ENCODE results near the gene DRC1.

The DRC1 gene

GRCh38 chr2:26449278-26450030 is 47.7 kb downstream of the DRC1 start:
- peak; percentile 47 for DNase-seq

- no peak for DNase-seq
Measured at GRCh38 chr2:26450031-26450635, 48.4 kb downstream of the DRC1 start.

- DNase-seq: no peak
Measured at GRCh38 chr2:26451700-26452099, 50.0 kb downstream of the DRC1 start.

- DNase-seq: no peak
Measured at GRCh38 chr2:26453421-26454329, 52.0 kb downstream of the DRC1 start.

- no peak for DNase-seq
Measured at GRCh38 chr2:26454561-26455001, 52.9 kb downstream of the DRC1 start.

- no peak for DNase-seq
Measured at GRCh38 chr2:26455037-26455669, 53.4 kb downstream of the DRC1 start.

- DNase-seq: no peak
Measured at GRCh38 chr2:26455670-26456439, 54.1 kb downstream of the DRC1 start.

- DNase-seq: no peak
Measured at GRCh38 chr2:26456440-26457250, 54.9 kb downstream of the DRC1 start.

- DNase-seq: no peak
Measured at GRCh38 chr2:26457251-26457666, 55.5 kb downstream of the DRC1 start.

GRCh38 chr2:26457695-26458364 is 56.1 kb downstream of the DRC1 start:
- DNase-seq: no peak

GRCh38 chr2:26458365-26459042 is 56.8 kb downstream of the DRC1 start:
- no peak for DNase-seq

GRCh38 chr2:26459991-26460612 is 58.4 kb downstream of the DRC1 start:
- no peak for DNase-seq

GRCh38 chr2:26460613-26461031 is 58.9 kb downstream of the DRC1 start:
- no peak for DNase-seq

- no peak for DNase-seq
Measured at GRCh38 chr2:26461601-26462023, 59.9 kb downstream of the DRC1 start.

- no peak for DNase-seq
Measured at GRCh38 chr2:26462100-26462499, 60.4 kb downstream of the DRC1 start.

GRCh38 chr2:26462511-26463243 is 61.0 kb downstream of the DRC1 start:
- no peak for DNase-seq

GRCh38 chr2:26463244-26464192 is 61.8 kb downstream of the DRC1 start:
- no peak for DNase-seq
